GM13977 (cell line): Measurements from ENCODE around the gene COASY.
A peak's percentile ranks its signal among the peaks of the same experiment; 100 is the strongest.

Source experiments
- DNase-seq: peaks from one replicate; pipeline ENCODE4 v3.0.0; 2012; ENCODE audit warnings: low spot score
- CTCF ChIP-seq: IDR thresholded peaks from 2 replicates; pipeline ENCODE4 v1.5.1; 2012; ENCODE audit warnings: mild to moderate bottlenecking, control low read depth; ENCODE audit not compliant: insufficient read depth; ENCODE audit errors: extremely low read depth, missing control alignments
- in situ Hi-C: fragments of 300-500 bp; cut with MboI; formaldehyde crosslinking; loops from one replicate; pipeline ENCODE4 v1.12.0; 2022; ENCODE audit warnings: low sequenced_read_pairs, low pct_unique_long_range_greater_than_20kb, mixed read lengths, inconsistent platforms; ENCODE audit not compliant: unreplicated experiment

The COASY gene

GRCh38 chr17:42560246-42560645 lies 1.7 kb upstream of the COASY start:
- TF ChIP-seq CTCF, result no peak
- in situ Hi-C loops, result loop anchor here (25.0 kb wide), 1 partner anchor 377 kb away; no protein-coding TSS in a partner anchor
- DNase-seq, result no peak

DNA sequence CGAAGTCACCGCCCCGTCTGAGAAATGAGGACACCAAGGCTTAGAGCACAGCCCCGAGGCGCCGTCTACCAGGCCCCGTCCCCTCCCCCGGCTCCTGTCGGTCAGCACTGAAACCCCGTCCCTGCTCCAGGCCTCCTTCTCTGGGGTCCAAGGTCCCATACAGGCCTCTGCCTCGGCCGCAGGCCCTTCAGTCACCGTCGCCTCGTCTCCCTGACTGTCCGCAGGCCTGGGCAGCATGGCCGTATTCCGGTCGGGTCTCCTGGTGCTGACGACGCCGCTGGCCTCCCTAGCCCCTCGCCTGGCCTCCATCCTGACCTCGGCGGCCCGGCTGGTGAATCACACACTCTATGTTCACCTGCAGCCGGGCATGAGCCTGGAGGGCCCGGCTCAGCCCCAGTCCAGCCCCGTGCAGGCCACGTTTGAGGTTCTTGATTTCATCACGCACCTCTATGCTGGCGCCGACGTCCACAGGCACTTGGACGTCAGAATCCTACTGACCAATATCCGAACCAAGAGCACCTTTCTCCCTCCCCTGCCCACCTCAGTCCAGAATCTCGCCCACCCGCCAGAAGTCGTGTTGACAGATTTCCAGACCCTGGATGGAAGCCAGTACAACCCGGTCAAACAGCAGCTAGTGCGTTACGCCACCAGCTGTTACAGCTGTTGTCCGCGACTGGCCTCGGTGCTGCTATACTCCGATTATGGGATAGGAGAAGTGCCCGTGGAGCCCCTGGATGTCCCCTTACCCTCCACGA lies 617 bp downstream of the COASY start:
- DNase-seq, result peak; percentile 56

GRCh38 chr17:42563143-42563509 lies 1.2 kb downstream of the COASY start:
- in situ Hi-C loops, result loop anchor here (25.0 kb wide), 1 partner anchor 374 kb away; no protein-coding TSS in a partner anchor
- no peak for TF ChIP-seq CTCF
- DNase-seq, result no peak

More for the DNA sequence above, 617 bp downstream of the COASY start:
- in situ Hi-C loops, result loop anchor here (25.0 kb wide), 1 partner anchor 375 kb away; no protein-coding TSS in a partner anchor
- TF ChIP-seq CTCF, result no peak

DNA sequence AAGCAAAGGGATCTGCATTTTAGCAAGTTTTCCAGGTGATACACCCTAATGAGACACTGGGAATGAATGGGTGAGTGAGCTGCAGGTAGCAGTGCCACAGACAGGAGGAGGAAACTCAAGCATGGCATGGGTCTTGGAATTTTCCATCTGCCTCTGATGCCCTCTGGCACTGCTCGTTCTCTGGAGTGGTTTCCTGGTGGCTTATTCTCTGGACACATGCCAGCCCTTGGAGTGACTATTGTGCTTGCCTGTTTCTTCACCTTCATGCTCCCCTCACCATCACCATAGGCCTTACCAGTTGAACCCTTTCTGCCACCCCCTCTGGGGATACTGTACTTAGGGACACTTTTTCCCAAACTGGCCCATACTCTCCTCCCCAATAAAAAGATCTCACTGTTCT lies 1.6 kb downstream of the COASY start:
- no peak for TF ChIP-seq CTCF
- in situ Hi-C loops, result loop anchor here (25.0 kb wide), 1 partner anchor 374 kb away; no protein-coding TSS in a partner anchor
- no peak for DNase-seq

GRCh38 chr17:42563950-42564349 lies 2.0 kb downstream of the COASY start:
- in situ Hi-C loops, result loop anchor here (25.0 kb wide), 1 partner anchor 373 kb away; no protein-coding TSS in a partner anchor
- no peak for TF ChIP-seq CTCF
- no peak for DNase-seq

- in situ Hi-C loops, result loop anchor here (25.0 kb wide), 1 partner anchor 372 kb away; no protein-coding TSS in a partner anchor
- DNase-seq, result no peak
- no peak for TF ChIP-seq CTCF
Observed at GRCh38 chr17:42564815-42565522, 3.0 kb downstream of the COASY start.
